HepG2 (cell line): ENCODE data around the gene KIN. TPM values are rescaled to one million over a fixed set of nuclear protein-coding genes. Genes with fewer than 3 reads are reported as not detected.
A peak's percentile ranks its signal among the peaks of the same experiment; 100 is the strongest.

Source experiments
- AGO2 ChIP-seq: fragments of 200-400 bp; formaldehyde crosslinking; optimal IDR thresholded peaks from 2 replicates; pipeline ENCODE3; 2017; ENCODE audit warnings: mild to moderate bottlenecking, low read depth, low read length, moderate library complexity
- ARHGAP35 ChIP-seq: sonication (generic); formaldehyde crosslinking; IDR thresholded peaks from 2 replicates; pipeline ENCODE4 v1.9.0; 2022; ENCODE audit warnings: mild to moderate bottlenecking, inconsistent platforms, moderate library complexity, missing genetic modification reagents, borderline replicate concordance
- CHD2 ChIP-seq: IDR thresholded peaks from 2 replicates; pipeline ENCODE4 v1.6.1; 2011; ENCODE audit warnings: low read depth, low read length, improper control_type of control experiment
- CREBL2 ChIP-seq: sonication (generic); formaldehyde crosslinking; IDR thresholded peaks from 2 replicates; pipeline ENCODE4 v1.8.1; 2023; ENCODE audit warnings: missing genetic modification reagents, mild to moderate bottlenecking, borderline replicate concordance
- KDM6A ChIP-seq: IDR thresholded peaks from 2 replicates; pipeline ENCODE4 v1.6.1; 2016; ENCODE audit warnings: low read depth
- MATR3 ChIP-seq: sonication (generic); formaldehyde crosslinking; IDR thresholded peaks from 2 replicates; pipeline ENCODE4 v1.4.0; 2020; ENCODE audit warnings: missing genetic modification reagents
- MIER3 ChIP-seq: IDR thresholded peaks from 2 replicates; pipeline ENCODE4 v1.6.1; 2016; ENCODE audit warnings: missing compliant biosample characterization, borderline replicate concordance
- RNF2 ChIP-seq: fragments of 450-650 bp; conservative IDR thresholded peaks from 2 replicates; pipeline ENCODE4 v1.6.1; 2016; ENCODE audit warnings: low read depth
- SP4 ChIP-seq: sonication (generic); formaldehyde crosslinking; IDR thresholded peaks from 2 replicates; pipeline ENCODE4 v1.8.1; 2023; ENCODE audit warnings: mild to moderate bottlenecking, missing genetic modification reagents
- SPEN ChIP-seq: sonication (generic); formaldehyde crosslinking; IDR thresholded peaks from 2 replicates; pipeline ENCODE4 v1.5.1; 2020; ENCODE audit warnings: low read depth, mild to moderate bottlenecking, missing genetic modification reagents
- SRY ChIP-seq: sonication (generic); formaldehyde crosslinking; IDR thresholded peaks from 2 replicates; pipeline ENCODE4 v1.8.0; 2022; ENCODE audit warnings: mild to moderate bottlenecking, missing genetic modification reagents
- YEATS4 ChIP-seq: sonication (generic); formaldehyde crosslinking; IDR thresholded peaks from 2 replicates; pipeline ENCODE4 v1.4.0; 2020; ENCODE audit warnings: missing genetic modification reagents, borderline replicate concordance
- ZBTB10 ChIP-seq: sonication (generic); formaldehyde crosslinking; IDR thresholded peaks from 2 replicates; pipeline ENCODE4 v1.4.0; 2020; ENCODE audit warnings: missing genetic modification reagents, borderline replicate concordance
- ZFP90 ChIP-seq: sonication (generic); formaldehyde crosslinking; IDR thresholded peaks from 2 replicates; pipeline ENCODE4 v1.8.0; 2022; ENCODE audit warnings: missing genetic modification reagents, mild to moderate bottlenecking, inconsistent platforms, borderline replicate concordance
- ZNF10 ChIP-seq: sonication (generic); formaldehyde crosslinking; IDR thresholded peaks from 2 replicates; pipeline ENCODE4 v1.4.0; 2020; ENCODE audit warnings: mild to moderate bottlenecking, low read depth, missing genetic modification reagents, borderline replicate concordance
- ZNF256 ChIP-seq: sonication (generic); formaldehyde crosslinking; conservative IDR thresholded peaks from 2 replicates; pipeline ENCODE4 v1.4.0; 2020; ENCODE audit warnings: missing genetic modification reagents
- ZNF280B ChIP-seq: sonication (generic); formaldehyde crosslinking; IDR thresholded peaks from 2 replicates; pipeline ENCODE4 v1.5.0; 2020; ENCODE audit warnings: missing genetic modification reagents, mild to moderate bottlenecking, borderline replicate concordance
- ZNF577 ChIP-seq: sonication (generic); formaldehyde crosslinking; IDR thresholded peaks from 2 replicates; pipeline ENCODE4 v1.4.0; 2020; ENCODE audit warnings: mild to moderate bottlenecking, low read depth, missing genetic modification reagents, borderline replicate concordance
- ZNF646 ChIP-seq: sonication (generic); formaldehyde crosslinking; IDR thresholded peaks from 2 replicates; pipeline ENCODE4 v1.9.0; 2021; ENCODE audit warnings: mild to moderate bottlenecking, missing genetic modification reagents
- ZNF780A ChIP-seq: sonication (generic); formaldehyde crosslinking; IDR thresholded peaks from 2 replicates; pipeline ENCODE4 v1.8.0; 2022; ENCODE audit warnings: mild to moderate bottlenecking, missing genetic modification reagents, moderate library complexity
- ZNF879 ChIP-seq: sonication (generic); formaldehyde crosslinking; IDR thresholded peaks from 2 replicates; pipeline ENCODE4 v1.8.1; 2023; ENCODE audit warnings: missing genetic modification reagents
- polyA plus RNA-seq, 8 experiments: library from polyadenylated mRNA; depleted of rRNA in 3 of 8; stranded (reverse) in 7 of 8; unstranded in 1 of 8; fragments of >200 nt; fragmentation: Illumina TruSeq in 4 of 8; extraction: Trizol in 4 of 8; gene quantifications; 2 replicates each; pipeline versions ENCODE4 v1.2.1 to v1.2.3, GENCODE V29; 2011 to 2016; ENCODE audit warnings: low read depth in 4 of 8, missing spikeins in 1 of 8, mixed read lengths in 1 of 8; ENCODE audit not compliant: insufficient read depth in 1 of 8
- total RNA-seq, 5 experiments: library from RNA; depleted of rRNA; stranded (reverse); fragments of >200 nt; fragmentation: Illumina TruSeq; extraction: Trizol; gene quantifications; 2 replicates each; pipeline ENCODE4 v1.2.3, GENCODE V29; 2016; ENCODE audit warnings: low read depth in 1 of 5

Gene KIN
- total and polyA plus RNA-seq, 2 of the 13 experiments (the other 11 are each of a cell fraction or from before 2014, with no cell fraction given): 4.9 to 23.2 TPM

- no peak for TF ChIP-seq ZNF280B (CRISPR knock-in tag)
- no peak for TF ChIP-seq ZNF646 (CRISPR knock-in tag)
- TF ChIP-seq ARHGAP35 (CRISPR knock-in tag): no peak
- TF ChIP-seq ZNF577 (CRISPR knock-in tag): no peak
- TF ChIP-seq ZNF879 (CRISPR knock-in tag): no peak
- TF ChIP-seq ZNF10: no peak
- no peak for TF ChIP-seq ZFP90 (CRISPR knock-in tag)
- no peak for TF ChIP-seq MATR3
- TF ChIP-seq CREBL2 (CRISPR knock-in tag): no peak
- TF ChIP-seq SP4: no peak
- TF ChIP-seq RNF2: no peak
- no peak for TF ChIP-seq MIER3 (CRISPR knock-in tag)
- no peak for TF ChIP-seq CHD2
- TF ChIP-seq SRY: no peak
- TF ChIP-seq ZNF780A: no peak
- no peak for TF ChIP-seq ZNF256 (CRISPR knock-in tag)
- TF ChIP-seq YEATS4 (CRISPR knock-in tag): peak; percentile 28; the same call in 1 of the 2 replicates
- no peak for TF ChIP-seq AGO2
- TF ChIP-seq SPEN (CRISPR knock-in tag): no peak
- 0 out of 2 replicates have a peak, but pooled peaks have one; percentile 38 for TF ChIP-seq KDM6A
- no peak for TF ChIP-seq ZBTB10
Measured at GRCh38 chr10:7703140-7703539, 84.7 kb downstream of the KIN start, which contains the start of gene ITIH2 (continued).
